Psoas muscle (tissue), 8 donors: ENCODE data around the gene CCN2. TPM values are rescaled to one million over a fixed set of nuclear protein-coding genes. Genes with fewer than 3 reads are reported as not detected.

ENCODE experiments used
- ATAC-seq, 4 donors: fragments of 200-7000 bp; cut with Tn5 transposase; one replicate each; pipeline ENCODE4 v1.9.1; 2020; ENCODE audit warnings: moderate library complexity in 3 of 4, mild to moderate bottlenecking in 2 of 4
- DNase-seq, 2 donors: peaks; one replicate each; pipeline ENCODE4 v3.0.0-alpha.2; 2020
- H3K27ac ChIP-seq: fragments of 200-600 bp; one replicate; pipeline ENCODE4 v1.8.0; 2022
- H3K27me3 ChIP-seq, 3 donors: fragments of 200-600 bp in 1 of 3; one replicate each; pipeline versions ENCODE4 v1.6.1 to v1.8.0; 2013 to 2022; ENCODE audit warnings: low read length in 2 of 3, mild to moderate bottlenecking in 2 of 3, moderate library complexity in 1 of 3; ENCODE audit not compliant: insufficient read depth in 3 of 3
- H3K36me3 ChIP-seq, 2 donors: fragments of 200-600 bp in 1 of 2; one replicate each; pipeline versions ENCODE4 v1.6.1 to v1.8.0; 2013 to 2022; ENCODE audit warnings: low read depth in 1 of 2, mild to moderate bottlenecking in 1 of 2, moderate library complexity in 1 of 2; ENCODE audit not compliant: insufficient read depth in 1 of 2
- H3K4me1 ChIP-seq: fragments of 200-600 bp; one replicate; pipeline ENCODE4 v1.8.0; 2022
- H3K4me3 ChIP-seq: fragments of 200-600 bp; one replicate; pipeline ENCODE4 v1.8.0; 2022; ENCODE audit warnings: mild to moderate bottlenecking
- H3K9me3 ChIP-seq: fragments of 200-600 bp; one replicate; pipeline ENCODE4 v1.8.0; 2022
- CTCF ChIP-seq: fragments of 200-600 bp; IDR thresholded peaks from one replicate; pipeline ENCODE4 v1.8.0; 2022; ENCODE audit warnings: antibody characterized with exemption
- WGBS, 3 donors: extraction: QIAGEN DNeasy Blood & Tissue Kit; methylation state at CpG; one replicate each; pipeline versions ENCODE4 v1.1.6 to v1.1.7; 2013; 5-methylcytosine and 5-hydroxymethylcytosine counted together
- intact Hi-C, 2 donors: fragments of 100-400 bp; cut with DNase I; formaldehyde crosslinking; loops; one replicate each; pipeline versions ENCODE4 v1.11.0 to v1.14.2; 2022
- polyA plus RNA-seq, 3 donors: library from polyadenylated mRNA; stranded (reverse); fragments of 200-250 nt; gene quantifications; one replicate each; pipeline ENCODE4 v1.2.3, GENCODE V29; 2013
- total RNA-seq, 4 donors: library from RNA; stranded (reverse); fragmentation: NEBNext Ultra II Directional in 2 of 4; extraction: Animal tissue kit (Norgen Biotek cat#: 25700) in 2 of 4; gene quantifications; one replicate each; pipeline versions ENCODE4 v1.2.1 to v1.2.4, GENCODE V29; 2021 to 2023
- donor health status: healthy with polysubstance abuse.
- donor health status: DM: no; HTN: no; CAD: no; lungs with moderate emphysema.
- donor health status: Bipolar disorder and iron deficiency.
- donor health status: healthy.
- donor health status: DM: yes; HTN: yes; CAD: no.
- donor health status: DM: no; HTN: no; CAD: no.
- donor health status: DM: no; HTN: no; CAD: no.
- donor health status: DM: yes; HTN: yes; CAD: no.

The CCN2 gene
- total and polyA plus RNA-seq, 7 donors = 4.1 to 25.0 (median 14.3) TPM

GRCh38 chr6:131960371-131961133 is 9.4 kb upstream of the CCN2 start:
- intact Hi-C loops = no loop called here
- Histone ChIP-seq H3K27ac (no peak overlapping the region), H3K36me3 (no peaks in the 10 kb centered on the region), H3K9me3 (no peaks in the 10 kb centered on the region), H3K4me3 (no peak overlapping the region), H3K27me3 (no peaks in the 10 kb centered on the region), H3K4me1 (no peaks in the 10 kb centered on the region)
- ATAC-seq = no peak
- TF ChIP-seq CTCF = peak; percentile 8
- DNase-seq = no peak
- 45 to 52% (median 51%) methylated on average over 6 of the region's 6 CpGs for WGBS, 3 donors

- 78 to 92% (median 87%) methylated on average over 11 of the region's 11 CpGs for WGBS, 3 donors
- Histone ChIP-seq H3K27me3 (no peaks in the 10 kb centered on the region), H3K4me1 (no peaks in the 10 kb centered on the region), H3K9me3 (no peaks in the 10 kb centered on the region), H3K36me3 (no peaks in the 10 kb centered on the region), H3K27ac (no peak overlapping the region), H3K4me3 (no peak overlapping the region)
- no peak for TF ChIP-seq CTCF
- intact Hi-C loops = no loop called here
- ATAC-seq (no peak), DNase-seq (no peak)
Measured at GRCh38 chr6:131958542-131959470, 7.6 kb upstream of the CCN2 start.

- WGBS, 3 donors = 94 to 96% (median 95%) methylated on average over 3 of the region's 3 CpGs
- intact Hi-C loops = no loop called here
- H3K4me3 ChIP-seq = no peak overlapping the region
- DNase-seq = no peak
- H3K36me3 ChIP-seq = no peaks in the 10 kb centered on the region
- ATAC-seq = no peak
- H3K9me3 ChIP-seq = no peaks in the 10 kb centered on the region
- no peaks in the 10 kb centered on the region for H3K4me1 ChIP-seq
- no peak overlapping the region for H3K27ac ChIP-seq
- no peak for TF ChIP-seq CTCF
- peaks cover 0 to 2% (median 0%) of the 10 kb centered on the region in 3 donors for H3K27me3 ChIP-seq
Measured at GRCh38 chr6:131958095-131958494, 6.9 kb upstream of the CCN2 start.

- H3K4me1 ChIP-seq = no peaks in the 10 kb centered on the region
- WGBS, 3 donors = 95 to 100% (median 100%) methylated on average over 1 of the region's 1 CpG
- H3K4me3 ChIP-seq = no peak overlapping the region
- intact Hi-C loops = no loop called here
- H3K36me3 ChIP-seq = no peaks in the 10 kb centered on the region
- no peaks in the 10 kb centered on the region for H3K9me3 ChIP-seq
- DNase-seq (no peak), ATAC-seq (no peak)
- TF ChIP-seq CTCF = no peak
- H3K27me3 ChIP-seq = peaks cover 0 to 16% (median 2%) of the 10 kb centered on the region in 3 donors
- H3K27ac ChIP-seq = no peak overlapping the region
Measured at GRCh38 chr6:131955876-131956275, 4.7 kb upstream of the CCN2 start.
